GM23248 (cell line): ENCODE results near the gene XYLB. TPM values are rescaled to one million over a fixed set of nuclear protein-coding genes. Genes with fewer than 3 reads are reported as not detected.

Experiments
- DNase-seq: peaks from one replicate; pipeline ENCODE4 v3.0.0-alpha.2; 2015
- H2AFZ ChIP-seq: fragments of 200-600 bp; sonication (generic); 2 replicates; pipeline ENCODE4 v1.6.1; 2016; ENCODE audit warnings: antibody characterized with exemption
- H3F3A ChIP-seq: fragments of 200-600 bp; sonication (generic); 2 replicates; pipeline ENCODE4 v1.6.1; 2016; ENCODE audit warnings: mild to moderate bottlenecking, antibody characterized with exemption, mixed run types; ENCODE audit not compliant: insufficient read depth
- H3K27ac ChIP-seq: fragments of 200-600 bp; sonication (generic); 2 replicates; pipeline ENCODE4 v1.5.1; 2016; ENCODE audit warnings: mild to moderate bottlenecking
- H3K27me3 ChIP-seq: fragments of 200-600 bp; sonication (generic); replicated peaks from 2 replicates; pipeline ENCODE4 v1.6.1; 2016; ENCODE audit warnings: mild to moderate bottlenecking; ENCODE audit not compliant: insufficient read depth
- H3K36me3 ChIP-seq: fragments of 200-600 bp; sonication (generic); 2 replicates; pipeline ENCODE4 v1.6.1; 2016; ENCODE audit warnings: low read depth, mild to moderate bottlenecking
- H3K4me1 ChIP-seq: fragments of 200-600 bp; sonication (generic); 2 replicates; pipeline ENCODE4 v1.6.1; 2016; ENCODE audit warnings: mild to moderate bottlenecking; ENCODE audit not compliant: insufficient read depth
- H3K4me2 ChIP-seq: fragments of 200-600 bp; sonication (generic); one replicate; pipeline ENCODE4 v1.6.1; 2016; ENCODE audit warnings: mild to moderate bottlenecking; ENCODE audit not compliant: unreplicated experiment
- H3K4me3 ChIP-seq: fragments of 200-600 bp; sonication (generic); 2 replicates; pipeline ENCODE4 v1.5.1; 2016; ENCODE audit warnings: mild to moderate bottlenecking
- H3K79me2 ChIP-seq: fragments of 200-600 bp; sonication (generic); 2 replicates; pipeline ENCODE4 v1.6.1; 2016; ENCODE audit warnings: mild to moderate bottlenecking; ENCODE audit not compliant: insufficient read depth
- H3K9ac ChIP-seq: fragments of 200-600 bp; sonication (generic); 2 replicates; pipeline ENCODE4 v1.6.1; 2016; ENCODE audit warnings: mild to moderate bottlenecking
- H3K9me2 ChIP-seq: fragments of 200-600 bp; sonication (generic); 2 replicates; pipeline ENCODE4 v1.6.1; 2016; ENCODE audit warnings: mixed run types, mild to moderate bottlenecking, moderate library complexity; ENCODE audit not compliant: insufficient read depth
- H3K9me3 ChIP-seq: fragments of 200-600 bp; sonication (generic); one replicate; pipeline ENCODE4 v1.6.1; 2017; ENCODE audit warnings: low read depth
- H4K20me1 ChIP-seq: fragments of 200-600 bp; sonication (generic); 2 replicates; pipeline ENCODE4 v1.6.0; 2016; ENCODE audit not compliant: insufficient read depth
- EZH2 ChIP-seq: fragments of 200-600 bp; sonication (generic); IDR thresholded peaks from 2 replicates; pipeline ENCODE4 v1.6.1; 2018; ENCODE audit warnings: antibody characterized with exemption, mild to moderate bottlenecking; ENCODE audit not compliant: insufficient read depth, poor library complexity, severe bottlenecking
- EZH2phosphoT487 ChIP-seq: fragments of 200-600 bp; sonication (generic); IDR thresholded peaks from 2 replicates; pipeline ENCODE4 v1.6.1; 2018; ENCODE audit warnings: antibody characterized with exemption, moderate library complexity, mild to moderate bottlenecking, low read depth; ENCODE audit not compliant: insufficient read depth
- WGBS, 2 experiments: methylation state at CpG; one replicate each; pipeline ENCODE4 v1.1.6; 2015 to 2017; ENCODE audit warnings: low lambda C conversion rate in 2 of 2, low coverage in 1 of 2; ENCODE audit errors: missing lambda C conversion rate in 2 of 2; 5-methylcytosine and 5-hydroxymethylcytosine counted together
- in situ Hi-C: fragments of 300-500 bp; cut with MboI; formaldehyde crosslinking; loops from 2 replicates; pipeline ENCODE4 v1.15.0; 2020
- polyA plus RNA-seq: library from polyadenylated mRNA; unstranded; fragments of >200 nt; fragmentation: Nextera tagmentation; extraction: Ambion mirVana; gene quantifications from 2 replicates; pipeline ENCODE4 v1.2.1, GENCODE V29; 2016
- total RNA-seq: library from RNA; depleted of rRNA; stranded (reverse); fragments of >200 nt; shearing (Covaris generic); gene quantifications from 2 replicates; pipeline ENCODE4 v1.2.3, GENCODE V29; 2014

Gene XYLB
- total and polyA plus RNA-seq, 2 experiments from 2014 or later = 4.1 to 5.4 TPM

DNA sequence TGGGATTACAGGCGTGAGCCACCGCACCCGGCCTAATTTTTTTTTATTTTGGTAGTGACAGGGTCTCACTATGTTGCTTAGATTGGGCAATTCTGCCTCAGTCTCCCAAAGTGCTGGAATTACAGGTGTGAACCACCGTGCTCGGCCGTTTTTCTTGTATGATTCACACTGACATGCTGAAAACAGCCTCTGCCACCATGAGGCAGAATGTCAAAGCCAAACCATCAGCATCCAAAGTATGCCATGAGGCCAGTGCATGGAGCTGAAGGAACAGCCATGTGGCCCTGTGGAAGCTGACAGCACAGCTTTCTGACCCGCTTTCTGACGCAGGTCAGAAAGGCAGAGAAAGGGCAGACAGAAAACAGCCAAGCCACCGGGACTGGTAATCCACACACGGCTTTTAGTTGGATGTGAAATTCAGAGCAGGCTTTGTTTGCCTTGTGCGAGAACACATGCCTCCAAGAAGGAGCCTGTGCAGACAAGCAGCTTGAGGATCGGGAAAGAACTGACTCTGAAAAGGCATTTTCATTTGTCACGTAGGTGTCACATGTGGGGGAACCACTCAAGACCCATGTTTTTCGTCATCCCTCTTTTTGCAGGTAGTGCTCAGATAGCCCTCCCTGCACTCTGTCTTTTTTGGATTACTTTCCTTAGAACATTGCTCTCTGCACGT lies 25.1 kb downstream of the XYLB start:
- DNase-seq = no peak
- no peaks in the 10 kb centered on the region for H3K36me3 ChIP-seq
- no peaks in the 10 kb centered on the region for H3F3A ChIP-seq
- WGBS, 2 experiments = 84% methylated on average over 15 of the region's 15 CpGs
- H3K27ac ChIP-seq = no peak overlapping the region
- H3K4me3 ChIP-seq = no peak overlapping the region
- no peaks in the 10 kb centered on the region for H3K27me3 ChIP-seq
- no peaks in the 10 kb centered on the region for H3K79me2 ChIP-seq
- no peak overlapping the region for H3K4me2 ChIP-seq
- H3K9me3 ChIP-seq = no peaks in the 10 kb centered on the region
- H3K9me2 ChIP-seq = no peaks in the 10 kb centered on the region
- H2AFZ ChIP-seq = no peak overlapping the region
- no peaks in the 10 kb centered on the region for H4K20me1 ChIP-seq
- in situ Hi-C loops = no loop called here
- H3K9ac ChIP-seq = no peak overlapping the region
- H3K4me1 ChIP-seq = no peaks in the 10 kb centered on the region
- TF ChIP-seq EZH2 (no peak), EZH2phosphoT487 (no peak)

- 85 to 89% methylated on average over 5 of the region's 5 CpGs for WGBS, 2 experiments
- Histone ChIP-seq H3K9ac (no peak overlapping the region), H3K27me3 (no peaks in the 10 kb centered on the region), H2AFZ (no peak overlapping the region), H3K9me3 (no peaks in the 10 kb centered on the region), H3K4me1 (no peaks in the 10 kb centered on the region), H3K27ac (no peak overlapping the region), H3K9me2 (no peaks in the 10 kb centered on the region), H3K4me2 (no peak overlapping the region), H4K20me1 (no peaks in the 10 kb centered on the region), H3F3A (no peaks in the 10 kb centered on the region), H3K4me3 (no peak overlapping the region), H3K79me2 (no peaks in the 10 kb centered on the region), H3K36me3 (no peaks in the 10 kb centered on the region)
- TF ChIP-seq EZH2phosphoT487 (no peak), EZH2 (no peak)
- no peak for DNase-seq
- in situ Hi-C loops = no loop called here
Observed at GRCh38 chr3:38372214-38372601, 25.6 kb downstream of the XYLB start.

DNA sequence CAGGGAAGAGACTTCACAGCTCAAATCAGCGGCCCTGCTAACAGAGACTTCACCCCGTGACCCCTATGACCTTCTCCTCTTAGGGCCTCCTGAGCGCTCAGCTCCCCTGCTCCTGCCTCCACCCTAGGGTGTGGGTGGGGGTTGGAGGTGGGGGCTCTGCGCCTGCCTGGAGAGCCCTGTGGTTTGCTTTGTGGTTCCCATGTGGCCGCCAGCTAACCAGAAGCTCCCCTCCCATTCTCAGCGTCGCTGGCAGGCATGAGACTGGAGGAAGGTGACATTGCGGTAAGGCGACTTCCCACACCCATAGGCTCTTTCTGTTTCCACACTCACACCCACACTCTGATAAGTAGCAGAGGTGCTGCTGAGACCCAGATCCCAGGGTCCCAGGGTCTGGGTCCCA lies 27.6 kb downstream of the XYLB start:
- H4K20me1 ChIP-seq = no peaks in the 10 kb centered on the region
- no peaks in the 10 kb centered on the region for H3K9me3 ChIP-seq
- no peaks in the 10 kb centered on the region for H3K27me3 ChIP-seq
- in situ Hi-C loops = no loop called here
- no peak overlapping the region for H3K4me3 ChIP-seq
- no peaks in the 10 kb centered on the region for H3K36me3 ChIP-seq
- no peak overlapping the region for H3K27ac ChIP-seq
- H3K9me2 ChIP-seq = no peaks in the 10 kb centered on the region
- H3F3A ChIP-seq = no peaks in the 10 kb centered on the region
- DNase-seq = no peak
- no peak overlapping the region for H3K9ac ChIP-seq
- TF ChIP-seq EZH2phosphoT487 = no peak
- no peak for TF ChIP-seq EZH2
- 93 to 94% methylated on average over 9 of the region's 9 CpGs for WGBS, 2 experiments
- H3K4me1 ChIP-seq = no peaks in the 10 kb centered on the region
- no peak overlapping the region for H3K4me2 ChIP-seq
- no peaks in the 10 kb centered on the region for H3K79me2 ChIP-seq
- H2AFZ ChIP-seq = no peak overlapping the region

DNA sequence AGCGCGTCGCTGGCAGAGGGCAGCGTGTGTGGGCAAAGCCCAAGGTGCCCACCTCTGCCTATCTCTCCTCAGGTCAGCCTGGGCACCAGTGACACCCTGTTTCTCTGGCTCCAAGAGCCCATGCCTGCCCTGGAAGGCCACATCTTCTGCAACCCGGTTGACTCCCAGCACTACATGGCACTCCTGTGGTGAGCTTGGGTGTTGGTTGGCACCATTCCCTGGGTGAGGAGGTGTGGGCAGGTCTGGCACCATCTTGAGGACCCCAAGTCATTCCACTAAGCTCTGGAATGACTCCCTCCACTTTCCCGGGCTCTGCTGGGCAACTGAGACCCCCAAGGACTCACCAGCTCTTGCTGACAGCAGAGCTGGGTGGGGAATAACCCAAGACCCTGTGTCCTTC lies 28.5 kb downstream of the XYLB start:
- Histone ChIP-seq H4K20me1 (no peaks in the 10 kb centered on the region), H3K9me2 (no peaks in the 10 kb centered on the region), H3K79me2 (no peaks in the 10 kb centered on the region), H3K9ac (no peak overlapping the region), H3K4me3 (no peak overlapping the region), H3K27ac (no peak overlapping the region), H2AFZ (no peak overlapping the region), H3K4me1 (no peaks in the 10 kb centered on the region), H3K27me3 (no peaks in the 10 kb centered on the region), H3F3A (no peaks in the 10 kb centered on the region), H3K9me3 (no peaks in the 10 kb centered on the region), H3K36me3 (no peaks in the 10 kb centered on the region), H3K4me2 (no peak overlapping the region)
- in situ Hi-C loops = no loop called here
- 74 to 84% methylated on average over 6 of the region's 6 CpGs for WGBS, 2 experiments
- TF ChIP-seq EZH2 (no peak), EZH2phosphoT487 (no peak)
- DNase-seq = no peak
